ENCODE measurements around the gene APOLD1. TPM values are rescaled to one million over a fixed set of nuclear protein-coding genes. Genes with fewer than 3 reads are reported as not detected.
"Not testable (repeated sequence)": the region's sequence is repeated elsewhere in the genome, so short reads cannot be mapped to it uniquely, and the experiment has no call there.

The APOLD1 gene
- total RNA-seq (2014; rRNA removed; shearing (Covaris generic)), result 2.7 and 3.1 TPM in 2 replicates

- no peak for DNase-seq (ENCODE audit: low spot score)
These were observed at the start of gene APOLD1 for GRCh38 chr12:12784911-12785814. TSS of gene APOLD1 (plus strand) at chr12:12785659. CDS start at chr12:12785692, 33 bp downstream.

- DNase-seq (ENCODE audit: low spot score), result no peak
These were observed 48.4 kb upstream of the APOLD1 start for GRCh38 chr12:12736759-12737676.

GRCh38 chr12:12738152-12738551 is 47.3 kb upstream of the APOLD1 start:
- DNase-seq (ENCODE audit: low spot score), result not testable (repeated sequence)

- no peak for DNase-seq (ENCODE audit: low spot score)
These were observed 43.8 kb upstream of the APOLD1 start for GRCh38 chr12:12741660-12742059.

GRCh38 chr12:12744546-12745305 is 40.7 kb upstream of the APOLD1 start:
- no peak for DNase-seq (ENCODE audit: low spot score)

GRCh38 chr12:12745576-12746211 is 39.8 kb upstream of the APOLD1 start:
- no peak for DNase-seq (ENCODE audit: low spot score)

- DNase-seq (ENCODE audit: low spot score), result no peak
These were observed 38.2 kb upstream of the APOLD1 start for GRCh38 chr12:12747278-12747677.

GRCh38 chr12:12748044-12748443 is 37.4 kb upstream of the APOLD1 start:
- DNase-seq (ENCODE audit: low spot score), result no peak

GRCh38 chr12:12749433-12749832 is 36.0 kb upstream of the APOLD1 start:
- peak; percentile 98 for DNase-seq (ENCODE audit: low spot score)

- no peak for DNase-seq (ENCODE audit: low spot score)
These were observed 29.5 kb upstream of the APOLD1 start for GRCh38 chr12:12755923-12756322.

GRCh38 chr12:12757121-12757520 is 28.3 kb upstream of the APOLD1 start:
- DNase-seq (ENCODE audit: low spot score), result no peak

GRCh38 chr12:12759234-12759915 is 26.1 kb upstream of the APOLD1 start:
- DNase-seq (ENCODE audit: low spot score), result no peak

GRCh38 chr12:12764824-12765223 is 20.6 kb upstream of the APOLD1 start:
- no peak for DNase-seq (ENCODE audit: low spot score)

- no peak for DNase-seq (ENCODE audit: low spot score)
These were observed 15.2 kb upstream of the APOLD1 start for GRCh38 chr12:12770262-12770661.

GRCh38 chr12:12774791-12775190 is 10.7 kb upstream of the APOLD1 start:
- no peak for DNase-seq (ENCODE audit: low spot score)

- DNase-seq (ENCODE audit: low spot score), result no peak
These were observed 9.2 kb upstream of the APOLD1 start for GRCh38 chr12:12776261-12776660.

GRCh38 chr12:12777092-12777491 is 8.4 kb upstream of the APOLD1 start:
- no peak for DNase-seq (ENCODE audit: low spot score)

GRCh38 chr12:12779007-12779406 is 6.5 kb upstream of the APOLD1 start:
- no peak for DNase-seq (ENCODE audit: low spot score)

- DNase-seq (ENCODE audit: low spot score), result peak; percentile 63
These were observed 5.9 kb upstream of the APOLD1 start for GRCh38 chr12:12779529-12779928.

- no peak for DNase-seq (ENCODE audit: low spot score)
These were observed 1.3 kb upstream of the APOLD1 start for GRCh38 chr12:12784116-12784515.

- DNase-seq (ENCODE audit: low spot score), result no peak
These were observed 869 bp downstream of the APOLD1 start for GRCh38 chr12:12786351-12786705.
